ENCODE measurements around the gene LBHD2. TPM values are rescaled to one million over a fixed set of nuclear protein-coding genes. Genes with fewer than 3 reads are reported as not detected.
"Not testable (repeated sequence)": the region's sequence is repeated elsewhere in the genome, so short reads cannot be mapped to it uniquely, and the experiment has no call there.

The LBHD2 gene
- total RNA-seq, 4 donors from 2014 or later = not detected

- H3K4me1 ChIP-seq = peaks cover 0 to 30% of the 10 kb centered on the region in 2 donors
- DNase-seq = no peak
- no peaks in the 10 kb centered on the region for H3K9me3 ChIP-seq
- TF ChIP-seq CTCF (IDR thresholded peaks at IDR 0.05) (no peak), POLR2A (IDR thresholded peaks at IDR 0.05) (no peak)
- H3K27me3 ChIP-seq = no peaks in the 10 kb centered on the region
- no peak overlapping the region for H3K4me3 ChIP-seq (replicated peaks in 1 of 3)
- intact Hi-C loops (cut with DNase I) = no loop called here
- WGBS, 2 donors = 78 to 79% methylated on average over 6 to 7 of the region's 11 CpGs
- no peak overlapping the region for H3K27ac ChIP-seq
- H3K36me3 ChIP-seq = no peaks in the 10 kb centered on the region
Measured at GRCh38 chr14:103112400-103113243, 28.6 kb downstream of the LBHD2 start.

- no peaks in the 10 kb centered on the region for H3K9me3 ChIP-seq
- intact Hi-C loops (cut with DNase I) = no loop called here
- WGBS, 2 donors = 60 to 87% methylated on average over 1 to 3 of the region's 5 CpGs
- no peak overlapping the region for H3K4me3 ChIP-seq (replicated peaks in 1 of 3)
- no peak overlapping the region for H3K27ac ChIP-seq
- TF ChIP-seq POLR2A (IDR thresholded peaks at IDR 0.05) (no peak), CTCF (IDR thresholded peaks at IDR 0.05) (no peak)
- DNase-seq = no peak
- no peaks in the 10 kb centered on the region for H3K27me3 ChIP-seq
- peaks cover 3 to 34% of the 10 kb centered on the region in 2 donors for H3K4me1 ChIP-seq
- H3K36me3 ChIP-seq = no peaks in the 10 kb centered on the region
Measured at GRCh38 chr14:103113303-103113702, 29.3 kb downstream of the LBHD2 start.

- Histone ChIP-seq H3K27ac (no peak overlapping the region), H3K4me3 (replicated peaks in 1 of 3) (no peak overlapping the region), H3K4me1 (peaks cover 7 to 38% of the 10 kb centered on the region in 2 donors), H3K9me3 (no peaks in the 10 kb centered on the region), H3K36me3 (no peaks in the 10 kb centered on the region), H3K27me3 (no peaks in the 10 kb centered on the region)
- intact Hi-C loops (cut with DNase I) = no loop called here
- TF ChIP-seq CTCF (IDR thresholded peaks at IDR 0.05) (no peak), POLR2A (IDR thresholded peaks at IDR 0.05) (no peak)
- 91 to 95% methylated on average over 7 to 8 of the region's 13 CpGs for WGBS, 2 donors
- DNase-seq = no peak
Measured at GRCh38 chr14:103113774-103114173, 29.8 kb downstream of the LBHD2 start.

GRCh38 chr14:103115086-103115679 is 31.2 kb downstream of the LBHD2 start:
- H3K27me3 ChIP-seq; H3K36me3 ChIP-seq; H3K27ac ChIP-seq; intact Hi-C loops (cut with DNase I); H3K4me3 ChIP-seq (replicated peaks in 1 of 3); DNase-seq; H3K9me3 ChIP-seq: not testable (repeated sequence)
- H3K4me1 ChIP-seq = peaks cover 7 to 36% of the 10 kb centered on the region in 2 donors
- WGBS, 2 donors = 77 to 84% methylated on average over 12 of the region's 12 CpGs

- intact Hi-C loops (cut with DNase I) = no loop called here
- no peak for DNase-seq
- peaks cover 7 to 31% of the 10 kb centered on the region in 2 donors for H3K4me1 ChIP-seq
- TF ChIP-seq CTCF (IDR thresholded peaks at IDR 0.05) = no peak
- TF ChIP-seq POLR2A (IDR thresholded peaks at IDR 0.05) = no peak
- H3K9me3 ChIP-seq = no peaks in the 10 kb centered on the region
- H3K4me3 ChIP-seq (replicated peaks in 1 of 3) = no peak overlapping the region
- H3K36me3 ChIP-seq = no peaks in the 10 kb centered on the region
- 72 to 88% methylated on average over 8 to 10 of the region's 10 CpGs for WGBS, 2 donors
- H3K27me3 ChIP-seq = no peaks in the 10 kb centered on the region
- no peak overlapping the region for H3K27ac ChIP-seq
Measured at GRCh38 chr14:103115845-103116572, 32.0 kb downstream of the LBHD2 start.

Data from thyroid gland (tissue), 4 donors.